GM12873 (cell line): ENCODE measurements around the gene RYR2.

ENCODE experiments used
- TF ChIP-seq, protein P1 (sequence below): IDR thresholded peaks from 2 replicates; pipeline ENCODE4 v1.5.1; 2012; ENCODE audit warnings: low read depth, mild to moderate bottlenecking, moderate library complexity, low read length, control low read depth; ENCODE audit not compliant: insufficient read depth; ENCODE audit errors: missing control alignments

Gene RYR2

DNA sequence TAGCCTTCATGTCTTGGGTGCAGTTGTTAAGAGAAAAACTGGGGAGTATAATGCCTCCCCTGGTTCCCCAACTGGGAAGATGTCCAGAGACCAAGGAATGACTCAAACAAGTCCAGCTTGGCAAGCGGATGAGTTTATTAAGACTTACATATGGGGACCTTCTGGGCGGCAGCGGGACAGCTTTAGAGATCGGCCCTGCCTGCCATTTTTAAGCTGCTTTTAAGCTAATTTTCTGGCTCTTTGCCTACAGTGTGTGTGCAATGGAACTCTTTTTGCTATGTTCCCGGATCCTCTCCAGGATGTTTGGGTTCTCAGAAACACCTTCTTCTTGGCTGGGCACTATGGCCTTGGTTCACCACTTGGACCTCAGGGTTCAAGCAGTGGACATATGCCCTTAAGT, 99.5 kb downstream of the RYR2 start:
- TF ChIP-seq, protein P1, sequence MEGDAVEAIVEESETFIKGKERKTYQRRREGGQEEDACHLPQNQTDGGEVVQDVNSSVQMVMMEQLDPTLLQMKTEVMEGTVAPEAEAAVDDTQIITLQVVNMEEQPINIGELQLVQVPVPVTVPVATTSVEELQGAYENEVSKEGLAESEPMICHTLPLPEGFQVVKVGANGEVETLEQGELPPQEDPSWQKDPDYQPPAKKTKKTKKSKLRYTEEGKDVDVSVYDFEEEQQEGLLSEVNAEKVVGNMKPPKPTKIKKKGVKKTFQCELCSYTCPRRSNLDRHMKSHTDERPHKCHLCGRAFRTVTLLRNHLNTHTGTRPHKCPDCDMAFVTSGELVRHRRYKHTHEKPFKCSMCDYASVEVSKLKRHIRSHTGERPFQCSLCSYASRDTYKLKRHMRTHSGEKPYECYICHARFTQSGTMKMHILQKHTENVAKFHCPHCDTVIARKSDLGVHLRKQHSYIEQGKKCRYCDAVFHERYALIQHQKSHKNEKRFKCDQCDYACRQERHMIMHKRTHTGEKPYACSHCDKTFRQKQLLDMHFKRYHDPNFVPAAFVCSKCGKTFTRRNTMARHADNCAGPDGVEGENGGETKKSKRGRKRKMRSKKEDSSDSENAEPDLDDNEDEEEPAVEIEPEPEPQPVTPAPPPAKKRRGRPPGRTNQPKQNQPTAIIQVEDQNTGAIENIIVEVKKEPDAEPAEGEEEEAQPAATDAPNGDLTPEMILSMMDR = no peak

DNA sequence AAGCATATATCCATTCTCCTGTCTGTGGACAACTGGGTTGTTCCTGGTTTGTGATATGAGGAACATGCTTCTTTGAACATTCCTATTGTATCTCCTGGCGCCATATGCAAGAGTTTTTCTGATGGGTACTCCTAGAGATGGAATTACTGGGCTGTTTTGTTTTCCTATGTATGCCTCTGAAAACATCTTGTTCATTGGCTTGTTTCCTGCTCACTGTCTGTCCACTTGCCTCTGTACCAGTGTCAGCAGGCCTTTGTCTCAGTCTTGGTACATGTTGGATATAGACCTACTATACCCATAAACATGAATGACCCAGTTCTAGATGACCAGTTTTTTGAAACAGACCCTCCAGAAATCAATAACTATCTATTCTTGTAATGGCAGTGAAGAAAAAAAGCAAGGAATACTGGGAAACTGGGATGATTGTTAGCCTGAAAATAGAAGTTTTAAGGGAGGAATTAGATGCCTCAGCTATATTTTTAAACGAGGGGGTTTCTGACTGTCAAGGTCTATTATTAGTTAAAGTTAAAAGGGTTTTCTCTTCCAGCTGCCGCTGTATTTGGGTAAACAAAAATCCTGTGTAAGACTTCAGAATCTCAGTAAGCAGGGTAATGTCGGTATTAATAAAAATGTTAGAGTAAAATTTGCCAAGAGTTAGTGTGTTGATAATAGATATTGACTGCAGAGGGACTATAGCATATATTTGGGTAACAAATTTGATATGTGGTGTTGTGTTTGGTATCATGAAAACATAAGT, 103.6 kb downstream of the RYR2 start:
- TF ChIP-seq, protein P1 = no peak

DNA sequence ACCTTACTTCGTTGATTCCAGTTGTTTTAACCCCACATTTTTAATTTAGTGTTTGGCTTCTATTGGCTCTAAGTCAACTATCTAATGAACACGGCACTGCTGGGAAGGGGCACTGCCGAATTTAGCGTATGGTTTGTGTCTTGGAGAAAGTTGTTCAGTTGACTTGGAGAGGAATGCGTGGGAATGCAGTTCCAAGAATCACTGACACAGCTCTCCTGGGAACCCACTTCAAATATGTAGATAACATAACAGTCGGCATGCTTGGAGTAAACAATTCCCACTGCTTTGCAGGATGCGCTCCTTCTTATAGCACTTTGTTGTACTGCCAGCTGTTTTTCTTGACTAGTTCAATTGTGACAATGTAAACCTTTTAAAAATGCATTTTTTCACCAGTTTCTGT, 104.3 kb downstream of the RYR2 start:
- TF ChIP-seq, protein P1 = no peak

DNA sequence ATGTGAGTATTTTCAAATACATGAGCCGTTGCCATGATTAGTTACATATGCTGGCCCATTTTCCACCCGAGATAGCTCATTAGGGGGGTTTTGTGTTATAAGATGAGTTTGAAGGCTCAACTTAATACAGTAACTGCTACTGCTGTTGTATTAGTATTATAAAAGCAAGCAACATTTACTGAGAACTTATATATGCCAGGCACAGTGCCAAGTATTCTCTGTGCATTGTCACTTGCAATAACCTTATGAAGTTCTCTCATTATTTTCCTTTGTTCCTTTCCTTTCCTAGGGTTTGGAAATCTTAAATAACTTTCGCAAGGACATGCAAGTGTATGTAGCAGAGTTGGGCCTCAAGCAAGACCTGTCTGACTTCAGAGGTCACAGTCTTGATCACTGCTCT, 107.9 kb downstream of the RYR2 start:
- TF ChIP-seq, protein P1 = no peak

DNA sequence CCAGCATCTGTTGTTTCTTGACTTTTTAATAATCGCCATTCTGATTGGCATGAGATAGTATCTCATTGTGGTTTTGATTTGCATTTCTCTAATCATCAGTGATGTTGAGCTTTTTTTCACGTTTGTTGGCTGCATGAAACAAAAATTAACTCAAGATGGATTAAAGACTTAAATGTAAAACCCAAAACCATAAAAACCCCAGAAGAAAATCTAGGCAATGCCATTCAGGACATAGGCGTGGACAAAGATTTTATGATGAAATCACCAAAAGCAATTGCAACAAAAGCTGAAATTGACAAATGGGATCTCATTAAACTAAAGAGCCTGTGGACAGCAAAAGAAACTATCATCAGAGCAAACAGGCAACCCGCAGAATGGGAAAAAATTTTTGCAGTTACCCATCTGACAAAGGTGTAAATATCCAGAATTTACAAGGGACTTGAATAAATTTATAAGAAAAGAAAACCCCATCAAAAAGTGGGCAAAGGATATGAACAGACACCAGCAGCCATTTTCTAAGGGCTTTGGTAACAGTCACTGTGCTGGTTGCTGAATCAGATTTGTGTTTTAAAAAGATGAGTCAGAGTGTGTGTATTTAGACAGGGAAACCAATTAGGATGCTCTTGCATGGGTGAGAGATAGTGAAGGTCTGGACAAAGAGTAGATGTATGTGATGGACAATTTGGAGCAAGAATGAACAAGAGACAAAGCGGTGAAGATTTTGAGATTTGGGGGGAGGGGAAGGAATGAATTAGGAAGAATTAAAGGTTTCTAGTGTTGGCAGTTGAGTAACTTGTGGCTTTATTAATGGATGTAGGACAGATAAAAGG, 110.7 kb downstream of the RYR2 start:
- TF ChIP-seq, protein P1 = no peak

DNA sequence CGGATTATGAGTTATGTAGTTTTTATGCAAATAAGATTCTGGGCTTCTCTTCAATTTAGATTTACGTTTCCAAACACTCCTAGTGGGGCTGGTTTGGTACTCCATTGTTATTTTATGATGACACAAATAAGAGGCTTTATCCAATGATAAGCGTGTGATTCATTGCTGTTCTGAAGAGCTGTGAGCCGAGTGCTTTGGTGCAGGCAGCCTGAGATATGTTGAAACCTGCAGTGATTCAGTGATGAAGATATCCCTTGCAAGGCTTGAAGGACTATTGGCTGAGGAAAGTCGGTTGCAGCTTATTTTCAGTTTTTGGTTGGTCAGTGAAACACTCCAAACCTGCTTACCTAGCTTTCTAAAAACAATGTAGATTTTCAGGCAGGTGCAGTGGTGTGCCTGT, 112.2 kb downstream of the RYR2 start:
- TF ChIP-seq, protein P1 = no peak
